Activated CD4-positive, CD25-positive, alpha-beta regulatory T cell (primary cell): Measurements from ENCODE around the gene AGFG1.
"Not testable (repeated sequence)": the region's sequence is repeated elsewhere in the genome, so short reads cannot be mapped to it uniquely, and the experiment has no call there.

Source experiments
- DNase-seq, 4 experiments: peaks; one replicate each; lab custom pipeline; 2025; lab: John Stamatoyannopoulos, UW

Gene AGFG1

DNA sequence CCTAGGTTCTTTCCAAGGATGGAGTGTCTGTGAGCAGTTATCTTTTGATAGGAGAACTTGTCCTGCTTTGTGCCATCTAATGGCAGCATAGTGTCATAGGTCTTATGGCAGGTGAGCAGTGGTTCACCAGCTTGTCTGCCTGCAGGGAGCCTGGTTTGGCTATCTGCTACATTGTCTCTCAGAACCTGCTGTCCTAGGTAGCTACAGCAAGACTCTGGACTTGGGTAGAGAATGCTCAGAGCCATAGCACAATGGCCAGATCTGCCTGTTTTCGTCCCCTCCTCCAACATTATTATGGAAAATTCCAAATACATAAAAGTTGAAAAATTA lies 28.3 kb downstream of the AGFG1 start:
- DNase-seq = no peak

DNA sequence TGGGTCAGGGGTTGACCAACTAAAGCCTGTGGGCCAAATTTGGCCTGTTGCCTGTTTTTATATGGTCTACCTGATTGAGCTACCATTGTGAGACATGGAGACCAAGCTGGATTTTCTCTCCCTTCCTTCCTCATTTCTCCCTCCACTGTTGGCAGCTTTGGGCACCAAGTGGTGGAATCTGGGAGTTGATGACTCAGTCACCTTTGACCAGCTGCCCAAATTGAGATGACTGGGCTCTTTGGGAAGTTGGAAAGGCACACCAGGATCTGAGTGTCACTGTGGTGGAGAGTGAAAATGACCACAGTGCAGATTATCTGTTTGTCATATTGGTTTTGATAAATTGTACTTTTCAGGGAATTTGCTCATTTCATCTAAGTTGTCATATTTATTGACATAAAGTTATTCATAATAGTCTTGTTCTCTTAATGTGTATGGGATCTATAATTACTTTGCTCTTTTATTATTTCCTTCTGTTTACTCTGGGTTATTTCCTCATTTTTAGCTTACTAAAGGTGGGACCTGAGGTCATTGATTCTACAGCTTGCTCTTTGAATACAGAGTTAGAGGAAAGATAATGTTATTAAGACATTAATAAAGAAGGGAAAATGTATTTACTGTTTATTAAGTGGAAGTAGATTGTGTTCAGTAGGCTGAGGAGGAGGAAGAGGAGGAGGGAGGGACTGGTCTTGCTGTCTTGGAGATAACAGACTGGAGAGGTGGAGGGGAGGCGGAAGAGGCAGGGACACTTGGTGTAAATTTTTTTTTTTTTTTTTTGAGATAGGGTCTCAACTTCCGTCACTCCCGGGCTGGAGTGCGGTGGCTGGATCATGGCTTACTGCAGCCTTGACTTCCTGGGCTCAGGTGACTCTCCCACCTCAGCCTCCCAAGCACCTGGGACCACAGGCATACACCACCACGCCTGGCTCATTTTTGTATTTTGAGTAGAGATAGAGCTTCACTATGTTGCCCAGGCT lies 31.8 kb downstream of the AGFG1 start:
- DNase-seq = no peak

DNA sequence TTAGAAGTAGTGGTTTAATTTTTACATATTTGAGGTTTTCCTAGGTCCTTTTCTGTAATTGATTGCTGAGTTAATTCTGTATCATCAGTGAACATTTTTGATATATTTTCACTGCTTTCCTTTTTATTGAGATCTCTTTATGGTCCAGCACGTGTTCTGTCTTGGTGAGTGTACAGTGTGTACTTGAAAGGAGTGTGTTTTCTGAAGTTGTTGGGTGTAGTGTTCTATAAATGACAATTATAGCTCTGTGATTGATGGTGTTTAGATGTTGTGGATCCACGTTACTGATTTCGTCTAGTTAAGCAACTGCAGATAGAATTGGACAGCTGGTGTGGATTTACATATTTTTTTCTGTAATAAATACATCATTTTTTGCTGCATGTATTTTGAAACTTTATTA lies 32.7 kb downstream of the AGFG1 start:
- no peak for DNase-seq

DNA sequence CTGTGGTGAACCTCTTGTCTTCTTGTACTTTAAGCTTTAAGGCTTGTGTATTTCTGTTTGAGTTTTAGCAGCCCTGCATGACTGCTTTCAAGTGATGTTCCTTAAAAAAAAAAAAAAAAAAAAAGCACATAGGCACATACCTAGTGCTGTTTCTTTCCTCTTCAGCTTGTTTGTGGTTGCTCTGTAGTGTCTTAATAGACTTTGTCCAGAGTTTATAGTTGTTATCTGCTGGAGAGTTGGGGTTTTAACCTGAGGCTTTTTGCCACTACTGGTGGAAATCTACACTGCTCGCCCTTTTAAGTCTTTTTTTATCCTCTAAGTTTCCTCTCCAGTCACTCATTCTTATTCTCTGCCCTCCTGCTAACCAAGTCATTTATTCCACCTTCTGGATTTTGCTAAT lies 34.5 kb downstream of the AGFG1 start:
- DNase-seq = no peak

DNA sequence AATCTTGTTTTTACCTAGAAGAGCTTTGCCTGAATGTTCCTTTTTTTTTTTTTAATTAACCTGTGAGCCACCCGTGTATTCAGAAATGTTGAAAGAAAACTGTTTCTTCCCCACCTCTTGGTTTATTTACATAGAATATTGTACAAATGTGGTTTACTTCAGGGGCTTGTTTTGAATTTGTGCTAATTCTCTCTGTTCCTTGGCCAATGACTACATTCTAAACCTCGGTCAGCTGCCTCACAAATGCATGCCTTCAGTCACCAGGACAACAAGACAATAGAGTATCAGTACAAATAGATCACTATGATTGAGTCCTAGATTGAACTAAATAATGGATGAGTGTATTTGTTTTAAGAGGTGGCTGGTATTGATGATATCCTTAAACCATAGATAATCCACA lies 36.0 kb downstream of the AGFG1 start:
- no peak for DNase-seq

DNA sequence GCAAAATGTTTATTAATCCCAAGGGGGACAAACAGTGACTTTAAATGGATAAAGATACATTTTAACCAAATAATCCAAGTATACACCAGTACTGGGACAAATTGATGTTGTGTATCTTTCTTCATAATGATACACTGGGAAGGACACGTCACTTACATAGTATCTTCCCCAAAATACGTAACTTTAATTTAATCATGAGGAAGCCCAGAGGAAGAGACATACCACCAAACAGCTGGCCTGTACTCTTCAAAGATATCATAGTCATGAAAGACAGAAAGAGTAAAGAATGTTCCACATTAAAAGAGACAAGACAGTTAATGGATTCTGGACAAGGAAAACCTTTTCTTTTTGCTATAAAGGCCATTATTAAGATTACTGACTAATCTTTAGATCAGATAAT lies 37.1 kb downstream of the AGFG1 start:
- no peak for DNase-seq

DNA sequence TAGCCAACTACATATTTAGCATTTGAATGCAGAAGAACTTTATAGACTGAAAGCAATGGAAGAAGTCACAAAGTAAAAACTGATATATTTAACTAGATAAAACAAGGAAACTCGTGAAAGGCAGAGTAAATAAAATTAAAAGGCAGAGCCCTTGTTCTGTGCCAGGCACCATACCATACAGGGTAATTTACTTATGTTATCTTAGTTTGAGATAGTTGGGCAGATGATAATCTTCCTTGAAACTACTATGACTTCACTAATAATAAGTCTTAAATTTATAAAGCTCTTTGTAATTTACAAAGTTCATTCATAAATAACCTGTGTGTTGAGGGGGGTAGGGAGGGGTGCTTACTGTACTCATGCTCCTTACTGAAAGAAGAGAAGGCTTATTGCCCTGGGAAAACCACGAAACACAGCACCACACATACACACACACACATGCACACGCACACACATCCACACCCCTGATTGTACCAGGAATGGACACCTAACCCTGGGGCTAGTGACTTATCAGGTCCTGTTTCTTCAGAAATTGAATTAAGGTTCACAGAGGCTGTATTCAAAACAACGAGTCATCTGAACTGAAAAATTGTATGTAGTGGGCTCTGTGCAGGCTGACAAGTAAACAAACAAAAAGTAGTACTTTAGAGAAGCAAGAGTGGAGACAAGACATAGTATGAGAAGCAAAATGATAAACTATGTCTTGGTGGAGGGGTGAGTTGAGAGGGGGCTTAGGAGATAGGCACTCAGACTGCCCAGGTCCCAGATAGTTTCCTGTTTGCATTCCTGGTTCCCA lies 38.1 kb downstream of the AGFG1 start:
- no peak for DNase-seq

DNA sequence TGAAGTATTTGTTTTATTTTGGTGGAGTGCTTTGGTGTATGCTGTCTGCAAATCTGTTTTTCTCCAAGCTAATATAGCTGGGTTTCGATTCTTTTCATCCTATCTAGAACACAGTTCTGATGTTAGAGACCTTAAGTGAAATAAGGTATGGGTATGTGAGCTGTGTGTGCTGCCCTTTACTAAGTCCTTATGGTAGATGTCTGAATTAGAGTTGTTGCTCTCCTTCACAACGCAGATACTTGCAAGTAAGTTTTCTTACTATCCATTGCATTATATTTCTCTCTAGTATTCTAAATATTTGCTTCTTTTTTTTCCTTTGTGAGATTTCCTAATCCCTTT lies 38.6 kb downstream of the AGFG1 start:
- DNase-seq = no peak

DNA sequence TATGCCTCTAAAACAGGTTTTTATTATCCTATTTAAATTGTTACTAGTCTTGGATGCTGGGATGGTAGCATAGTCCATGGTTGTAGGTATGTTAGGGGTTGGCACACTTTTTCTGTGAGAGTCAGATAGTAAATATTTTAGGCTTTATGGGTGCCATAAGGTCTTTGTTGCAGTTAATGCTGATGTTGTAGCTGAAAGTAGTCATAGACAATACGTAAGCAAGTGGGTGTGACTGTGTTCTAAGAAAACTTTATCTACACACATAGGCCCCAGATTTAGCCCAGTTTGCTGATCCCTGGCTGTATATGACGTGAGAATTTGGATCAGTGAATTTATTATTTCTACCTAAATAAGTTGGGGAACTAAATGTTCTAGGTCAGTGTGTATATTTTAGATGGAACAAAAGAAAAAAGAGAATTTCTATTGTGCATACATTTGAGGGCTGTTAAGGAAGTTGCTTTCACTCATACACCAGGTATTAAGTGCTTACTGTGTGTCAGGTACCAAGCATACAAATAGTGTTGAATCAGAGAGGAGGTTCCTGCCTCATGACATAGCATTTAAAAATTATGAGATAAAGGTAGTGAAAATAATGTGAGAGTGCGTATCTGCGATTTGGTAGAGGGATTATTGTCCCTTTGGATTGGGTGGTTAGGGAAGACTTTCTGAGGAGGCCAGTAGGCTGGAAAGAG lies 39.4 kb downstream of the AGFG1 start:
- no peak for DNase-seq

DNA sequence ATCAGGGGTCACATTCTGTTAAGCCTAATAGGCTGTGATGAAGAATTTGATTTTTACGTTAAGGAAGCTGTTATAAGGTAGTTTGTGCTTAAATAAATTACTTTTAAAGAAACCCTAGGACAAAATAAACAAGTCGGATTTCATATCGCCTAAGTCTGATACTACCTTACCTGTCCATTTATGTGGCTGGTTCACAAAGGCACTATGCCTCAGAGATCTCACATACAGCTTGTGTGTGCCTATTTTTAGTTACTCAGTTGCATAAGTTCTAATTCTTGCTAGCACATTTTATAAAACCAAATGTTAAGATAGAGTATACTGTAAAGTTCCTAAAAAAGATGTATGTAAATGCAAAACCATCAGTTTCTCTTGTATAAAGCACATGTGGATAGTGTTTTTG lies 40.0 kb downstream of the AGFG1 start:
- DNase-seq = no peak

DNA sequence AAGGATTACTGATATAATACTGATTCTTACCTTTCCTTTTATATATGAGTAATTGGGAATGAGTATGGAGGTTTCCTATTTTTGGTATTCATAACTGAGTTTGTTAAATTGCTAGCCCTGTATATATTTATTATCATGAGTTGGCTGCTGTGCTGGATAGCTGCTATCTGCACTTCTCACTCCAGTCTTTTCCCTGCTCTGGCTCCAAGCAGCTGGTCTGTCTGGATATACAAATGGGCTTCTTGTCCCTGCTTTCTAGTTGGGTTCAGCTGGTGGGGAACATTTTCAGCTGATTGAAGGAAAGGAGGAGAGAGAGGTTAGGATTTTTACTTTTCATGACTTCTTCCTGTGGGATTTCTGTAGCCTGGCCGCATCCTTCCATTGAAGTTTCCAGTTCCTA lies 41.2 kb downstream of the AGFG1 start:
- no peak for DNase-seq

DNA sequence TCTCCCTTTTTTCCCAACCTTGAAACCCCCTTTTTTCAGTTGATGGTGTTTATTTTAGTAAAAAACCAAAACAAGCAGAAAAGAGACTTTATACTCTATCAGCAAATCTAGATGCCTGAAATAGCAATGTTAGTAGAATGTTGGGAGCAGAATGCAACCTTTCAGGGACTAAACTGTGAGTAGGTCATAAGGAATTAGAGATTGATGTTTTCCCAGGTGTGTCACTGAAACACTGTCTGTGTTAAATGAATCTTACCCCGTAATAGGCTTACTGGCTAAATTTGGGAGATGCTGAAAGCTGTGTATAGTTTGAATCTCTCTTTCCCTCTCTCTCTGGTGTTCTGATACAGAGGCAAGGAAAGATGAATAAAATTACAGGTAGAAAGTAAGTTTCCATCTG lies 43.8 kb downstream of the AGFG1 start:
- no peak for DNase-seq

DNA sequence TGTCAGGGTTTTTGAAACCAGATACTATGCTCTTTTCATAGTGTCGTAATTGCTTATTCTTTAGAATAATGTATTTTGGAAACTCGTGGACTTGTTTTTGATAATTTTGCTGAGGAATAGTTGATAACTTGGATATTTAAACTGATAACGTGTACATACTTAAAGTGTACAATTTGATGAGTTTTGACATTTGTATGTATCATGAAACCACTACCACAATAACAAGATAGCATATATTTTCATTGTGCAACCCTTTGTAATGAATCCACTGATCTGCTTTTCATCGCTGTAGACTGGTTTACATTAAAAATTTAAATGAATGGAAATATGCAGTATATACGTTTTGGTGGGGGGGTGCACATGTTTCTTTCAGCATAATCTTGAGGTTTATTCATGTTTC lies 45.8 kb downstream of the AGFG1 start:
- no peak for DNase-seq

DNA sequence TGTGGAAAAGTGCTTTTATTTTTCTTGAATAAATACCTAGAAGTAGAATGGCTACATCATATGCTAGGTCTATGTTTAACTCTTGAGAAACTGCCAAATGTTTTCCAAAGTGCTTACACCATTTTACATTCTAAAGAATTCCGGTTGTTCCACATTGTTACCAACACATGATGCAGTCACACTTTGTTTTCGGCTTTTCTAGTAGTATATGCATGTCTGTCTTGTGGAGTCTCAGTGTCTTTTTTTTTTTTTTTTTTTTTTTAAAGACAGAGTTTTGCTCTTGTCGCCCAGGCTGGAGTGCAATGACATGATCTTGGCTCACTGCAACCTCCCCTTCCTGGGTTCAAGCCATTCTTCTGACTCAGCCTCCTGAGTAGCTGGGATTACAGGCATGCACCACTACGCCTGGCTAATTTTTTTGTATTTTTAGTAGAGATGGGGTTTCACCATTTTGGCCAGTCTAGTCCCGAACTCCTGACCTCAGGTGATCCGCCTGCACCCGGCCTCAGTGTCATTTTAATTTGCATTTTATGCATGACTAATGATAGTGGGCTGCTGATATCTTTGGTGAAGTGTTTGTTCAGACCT lies 46.4 kb downstream of the AGFG1 start:
- DNase-seq = not testable (repeated sequence)

DNA sequence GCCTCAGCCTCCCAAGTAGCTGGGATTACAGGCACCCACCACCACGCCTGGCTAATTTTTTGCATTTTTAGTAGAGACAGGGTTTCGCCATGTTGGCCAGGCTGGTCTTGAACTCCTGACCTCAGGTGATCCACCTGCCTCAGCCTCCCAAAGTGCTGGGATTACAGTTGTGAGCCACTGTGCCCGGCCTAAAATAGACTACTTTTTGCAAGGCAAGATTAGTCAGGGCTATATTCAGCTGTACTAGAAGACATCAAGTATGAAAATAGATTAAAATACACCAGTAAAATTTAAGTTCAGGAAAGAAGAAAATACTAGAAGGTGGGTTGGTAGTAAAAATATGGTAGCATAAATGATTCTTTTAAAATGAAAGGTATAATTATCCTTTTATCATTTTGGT lies 49.2 kb downstream of the AGFG1 start:
- DNase-seq = not testable (repeated sequence)

DNA sequence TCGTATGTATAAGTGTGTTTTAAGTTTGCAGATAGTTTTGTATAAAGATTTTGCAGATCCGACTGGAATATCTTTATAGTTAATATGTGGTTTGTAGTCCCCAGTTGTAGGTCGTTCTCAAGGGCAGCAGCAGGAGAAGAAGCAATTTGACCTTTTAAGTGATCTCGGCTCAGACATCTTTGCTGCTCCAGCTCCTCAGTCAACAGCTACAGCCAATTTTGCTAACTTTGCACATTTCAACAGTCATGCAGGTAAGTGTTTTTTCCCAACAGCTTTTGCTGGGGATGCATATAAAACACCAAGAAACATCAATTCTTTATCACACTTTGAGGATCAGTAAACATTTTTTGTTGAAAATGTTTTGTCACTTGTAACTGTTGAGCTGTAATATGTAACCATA lies 52.7 kb downstream of the AGFG1 start:
- DNase-seq = no peak

DNA sequence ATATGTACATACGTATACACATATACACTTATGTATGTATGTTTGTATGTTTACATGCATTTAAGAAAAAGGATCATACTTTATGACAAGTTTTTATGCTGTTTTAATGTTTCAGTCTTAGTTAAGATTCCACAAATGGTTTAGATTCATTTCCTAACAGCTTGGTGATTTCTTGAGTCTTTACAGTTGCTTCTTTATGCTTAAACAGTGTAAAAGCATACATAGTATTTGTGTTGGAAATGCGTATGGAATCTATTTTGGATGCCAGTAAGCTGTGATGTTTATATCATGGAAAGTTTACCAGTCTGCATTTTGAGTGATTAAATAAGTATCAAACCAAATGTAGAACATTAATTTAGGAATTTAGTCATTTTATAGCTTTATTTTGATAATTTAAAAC lies 55.4 kb downstream of the AGFG1 start:
- no peak for DNase-seq

DNA sequence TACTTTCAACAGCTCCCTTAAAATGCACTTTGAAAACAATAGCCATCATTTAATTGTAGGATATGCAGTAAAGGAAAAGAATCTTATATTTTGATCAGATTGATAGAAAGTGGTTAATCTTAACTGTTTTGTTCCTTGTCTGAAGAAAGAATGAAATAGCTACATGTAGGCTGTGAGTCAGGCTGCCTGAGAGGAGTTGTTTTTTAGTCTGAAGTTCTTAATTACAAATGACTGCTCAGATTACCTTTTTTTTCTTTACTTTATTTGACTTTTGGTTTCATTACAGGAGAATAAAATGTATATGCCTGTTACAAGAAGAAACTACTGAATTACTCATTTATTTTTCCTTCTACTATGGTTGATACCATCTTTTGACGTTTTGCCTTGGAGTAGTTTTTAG lies 56.8 kb downstream of the AGFG1 start:
- DNase-seq = no peak

DNA sequence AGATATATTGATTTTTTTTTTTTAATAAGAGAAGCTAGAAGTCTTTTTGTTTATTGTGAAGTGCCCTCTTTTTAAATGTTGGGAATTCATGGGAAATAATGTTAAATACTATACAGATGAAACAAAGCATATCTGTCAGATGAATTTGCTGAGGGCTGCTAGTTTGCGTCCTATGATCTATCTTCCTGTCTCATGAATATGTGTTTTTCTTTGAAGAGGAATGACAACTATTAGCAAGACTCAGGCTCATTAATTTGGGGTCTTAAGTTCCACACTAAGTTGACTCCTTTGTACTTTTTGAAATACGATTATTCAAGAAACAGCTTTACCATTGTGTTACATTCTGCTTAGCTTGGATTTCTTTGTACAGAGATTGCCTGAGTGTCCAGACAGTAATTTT lies 57.9 kb downstream of the AGFG1 start:
- DNase-seq = no peak

DNA sequence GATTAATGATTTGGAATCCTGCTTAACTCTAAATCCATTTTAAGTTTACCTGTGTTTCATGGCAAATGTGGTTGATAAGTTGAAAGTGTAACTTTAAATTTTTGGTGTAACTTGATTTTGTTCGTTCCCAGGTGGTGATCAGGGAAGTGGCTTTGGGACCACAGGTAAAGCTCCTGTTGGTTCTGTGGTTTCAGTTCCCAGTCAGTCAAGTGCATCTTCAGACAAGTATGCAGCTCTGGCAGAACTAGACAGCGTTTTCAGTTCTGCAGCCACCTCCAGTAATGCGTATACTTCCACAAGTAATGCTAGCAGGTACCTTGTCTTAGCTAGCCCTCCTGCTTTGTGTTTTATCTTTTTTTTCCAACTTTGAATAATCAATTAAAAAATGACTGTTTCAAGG lies 62.8 kb downstream of the AGFG1 start:
- no peak for DNase-seq

DNA sequence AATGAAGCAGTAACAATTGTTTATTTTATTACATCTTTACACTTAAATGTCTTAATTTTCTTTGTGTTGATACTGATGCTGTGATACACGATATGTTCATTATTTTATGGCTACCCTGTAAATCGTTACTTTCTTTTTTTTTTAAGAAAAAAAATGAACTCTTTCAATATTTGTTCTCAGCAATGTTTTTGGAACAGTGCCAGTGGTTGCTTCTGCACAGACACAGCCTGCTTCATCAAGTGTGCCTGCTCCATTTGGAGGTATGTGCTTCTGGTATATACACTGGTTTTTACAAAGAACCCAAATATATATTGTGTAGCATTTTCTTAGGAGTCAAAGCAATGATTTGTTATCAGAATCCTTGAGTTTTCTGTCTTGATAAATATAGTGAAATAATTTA lies 64.5 kb downstream of the AGFG1 start:
- DNase-seq = no peak

DNA sequence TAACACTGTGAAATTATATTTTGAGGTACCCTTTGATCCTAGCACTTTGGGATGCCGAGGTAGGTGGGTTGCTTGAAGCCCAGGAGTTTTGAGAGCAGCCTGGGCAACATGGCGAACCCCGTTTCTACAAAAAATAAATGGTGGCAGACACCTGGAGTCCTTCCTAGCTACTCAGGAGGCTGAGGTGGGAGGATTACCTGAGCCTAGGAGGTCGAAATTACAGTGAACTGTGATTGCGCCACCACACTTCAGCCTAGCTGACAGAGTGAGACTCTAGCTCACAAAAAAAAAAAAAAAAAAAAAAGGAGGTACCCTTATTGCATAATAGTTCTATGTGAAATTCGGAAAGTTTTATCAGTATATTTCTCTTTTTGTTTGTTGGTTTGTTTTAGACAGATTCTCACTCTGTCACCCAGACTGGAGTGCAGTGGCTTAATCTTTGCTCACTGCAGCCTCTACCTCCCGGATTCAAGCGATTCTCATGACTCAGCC lies 67.6 kb downstream of the AGFG1 start:
- DNase-seq = no peak
